UCSD-AML1 (cell line): ENCODE data around the gene KLHDC7A.
"Not testable (repeated sequence)": the region's sequence is repeated elsewhere in the genome, so short reads cannot be mapped to it uniquely, and the experiment has no call there.

Source experiments
- DNase-seq: peaks from one replicate; lab custom pipeline; 2025; ENCODE audit not compliant: unreplicated experiment; lab: John Stamatoyannopoulos, UW

The KLHDC7A gene

DNA sequence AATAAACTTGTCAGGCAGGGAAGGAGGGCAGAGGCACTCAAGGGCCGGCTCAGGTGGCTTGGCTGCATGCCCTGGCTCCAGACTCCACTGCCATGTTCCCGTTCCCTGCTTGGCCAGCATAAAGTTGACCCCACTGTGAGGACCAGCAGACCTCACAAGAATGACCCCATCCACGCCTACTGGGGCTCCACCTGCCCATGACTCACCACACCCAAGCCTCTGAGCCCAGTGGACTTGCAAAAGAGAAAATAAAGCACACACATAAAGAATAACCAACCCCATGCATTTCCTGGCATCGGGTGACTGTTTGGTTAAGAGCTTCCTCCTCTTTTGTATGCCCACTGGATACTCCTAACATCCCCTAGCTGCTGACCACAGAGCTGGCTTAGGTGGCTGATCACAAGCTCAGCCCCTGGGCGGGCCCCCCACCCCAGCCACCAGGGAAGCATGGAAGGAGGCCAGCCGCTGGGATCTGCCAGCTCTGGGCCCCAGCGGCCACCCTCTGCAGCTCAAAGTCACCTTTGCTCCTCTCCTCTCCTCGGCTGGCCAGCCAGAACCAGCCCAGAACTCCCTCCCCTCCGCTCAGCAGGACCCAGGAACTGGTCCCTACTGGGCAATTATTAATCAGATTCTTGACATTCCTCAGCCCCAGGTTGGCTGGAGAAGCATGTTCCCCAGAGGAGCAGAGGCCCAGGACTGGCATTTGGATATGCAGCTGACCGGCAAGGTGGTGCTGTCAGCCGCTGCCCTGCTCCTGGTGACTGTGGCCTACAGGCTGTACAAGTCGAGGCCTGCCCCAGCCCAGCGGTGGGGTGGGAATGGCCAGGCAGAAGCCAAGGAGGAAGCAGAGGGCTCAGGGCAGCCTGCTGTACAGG, at the start of gene KLHDC7A:
KLHDC7A (plus strand) TSS at position 616 of the 875 bp plus-strand sequence; CDS start at position 668, 52 bp downstream.
- no peak for DNase-seq

DNA sequence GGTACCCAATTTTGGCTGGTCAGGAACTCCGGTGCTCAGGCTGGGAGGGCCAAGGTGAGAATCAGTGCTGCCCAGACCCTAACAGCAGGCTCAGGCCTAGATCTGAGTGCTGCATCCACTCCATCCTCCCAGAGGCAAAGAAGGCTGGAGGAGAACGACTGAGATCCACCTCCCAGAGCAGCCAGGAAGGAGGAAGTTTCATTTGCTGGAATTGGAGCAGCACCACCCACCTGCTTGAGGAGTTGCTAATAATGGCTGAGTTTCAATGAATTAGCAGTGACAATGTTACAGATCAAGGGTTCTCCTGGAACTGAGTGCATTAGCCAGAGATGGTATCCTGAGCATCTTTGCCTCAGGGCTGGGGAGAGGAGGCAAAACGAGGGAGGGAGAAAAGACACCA, 46.7 kb upstream of the KLHDC7A start:
- no peak for DNase-seq

DNA sequence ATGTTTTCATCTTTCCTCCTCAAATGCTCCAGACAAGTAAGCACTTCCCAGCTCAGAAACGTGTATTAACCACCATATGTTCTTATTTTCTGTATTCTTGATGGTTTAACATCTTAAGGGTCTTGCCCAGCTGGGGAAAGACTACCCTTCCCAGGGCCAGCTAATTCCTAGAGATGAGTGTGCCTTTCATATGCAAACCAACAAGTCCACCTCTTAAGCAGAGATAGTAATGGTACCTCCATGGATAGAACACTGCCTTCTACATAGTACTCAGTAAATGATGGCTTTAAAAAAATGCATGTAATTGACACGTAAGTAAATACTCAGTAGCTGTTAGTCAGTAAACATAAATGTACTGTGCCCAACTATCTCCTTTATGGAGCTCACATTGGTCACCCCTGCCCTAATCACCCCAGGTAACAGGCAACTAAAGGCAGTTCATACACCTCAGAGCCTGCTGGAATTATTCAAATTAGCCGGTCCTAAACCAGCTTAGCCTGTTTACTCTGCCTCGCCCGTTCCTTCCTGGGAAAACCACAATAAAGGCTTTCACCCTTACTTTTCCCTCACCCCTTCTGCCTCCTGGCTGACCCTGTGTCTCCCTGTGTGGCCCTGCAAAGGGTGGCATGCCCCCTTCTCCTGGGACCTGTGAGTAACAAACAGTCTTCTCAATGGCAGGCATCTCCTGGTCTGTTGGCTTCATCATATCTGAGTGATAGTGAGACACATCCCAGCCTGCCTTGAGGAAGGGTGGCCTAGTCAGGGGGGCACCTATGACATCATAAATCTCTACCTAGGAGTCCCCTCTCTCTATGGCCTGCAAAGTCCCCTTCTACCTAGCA, 40.1 kb upstream of the KLHDC7A start:
- no peak for DNase-seq

DNA sequence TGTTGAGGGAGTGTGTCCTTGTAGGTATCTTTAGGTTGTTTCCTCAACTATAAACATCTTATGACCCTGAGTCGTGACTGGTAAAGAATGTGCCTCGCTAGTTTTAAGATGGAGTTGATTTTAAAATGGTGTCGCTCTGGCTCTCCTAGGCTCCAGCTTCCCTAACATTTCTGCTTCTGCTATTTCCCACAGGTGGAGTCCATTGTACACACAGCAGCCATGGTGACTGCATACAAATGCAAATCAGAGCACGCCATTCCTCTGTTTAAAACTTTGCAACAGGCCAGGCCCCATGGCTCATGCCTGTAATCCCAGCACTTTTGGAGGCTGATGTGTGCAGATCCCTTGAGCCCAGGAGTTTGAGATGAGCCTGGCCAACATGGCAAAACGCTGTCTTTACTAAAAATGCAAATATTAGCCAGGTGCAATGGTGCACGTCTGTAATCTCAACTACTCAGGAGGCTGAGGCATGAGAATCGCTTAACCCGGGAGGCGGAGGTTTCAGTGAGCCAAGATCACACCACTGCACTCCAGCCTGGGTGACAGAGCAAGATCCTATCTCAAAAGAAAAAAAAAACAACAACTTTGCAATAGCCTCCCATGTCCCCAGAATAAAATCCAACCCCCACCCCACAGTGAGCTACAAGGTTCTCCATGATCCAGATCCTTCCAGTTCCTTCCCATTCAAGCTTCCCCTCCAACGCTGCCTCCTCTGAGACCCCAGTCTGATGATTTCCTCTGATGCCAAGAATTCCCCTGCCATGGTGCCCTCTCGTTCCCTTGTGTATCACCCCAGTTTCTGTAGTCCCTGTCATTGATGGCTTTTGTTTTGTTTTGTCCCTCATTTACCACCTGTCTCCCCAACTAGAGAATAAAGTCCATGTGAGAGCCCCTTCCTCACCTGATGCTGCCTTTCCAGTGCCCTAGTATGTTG, 36.9 kb upstream of the KLHDC7A start:
- DNase-seq = no peak

DNA sequence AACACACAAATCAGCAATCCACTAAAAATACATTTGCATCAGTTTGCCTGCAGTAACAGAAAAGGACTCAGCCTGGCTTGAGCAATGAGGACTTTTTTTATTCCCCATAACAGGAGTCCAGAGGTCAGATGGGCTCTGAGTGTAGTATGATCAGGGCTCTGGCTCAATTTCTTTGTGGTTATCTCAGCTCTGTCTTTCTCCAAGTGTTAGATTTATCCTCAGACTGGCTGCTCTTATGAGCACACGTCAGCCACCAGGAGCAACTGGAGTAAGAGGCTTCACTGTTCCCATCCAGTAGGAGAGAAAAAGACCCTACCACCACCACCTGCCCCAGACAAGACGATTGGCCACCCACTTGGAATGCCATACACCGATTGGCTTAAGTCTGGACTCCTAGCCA, 36.2 kb upstream of the KLHDC7A start:
- no peak for DNase-seq

DNA sequence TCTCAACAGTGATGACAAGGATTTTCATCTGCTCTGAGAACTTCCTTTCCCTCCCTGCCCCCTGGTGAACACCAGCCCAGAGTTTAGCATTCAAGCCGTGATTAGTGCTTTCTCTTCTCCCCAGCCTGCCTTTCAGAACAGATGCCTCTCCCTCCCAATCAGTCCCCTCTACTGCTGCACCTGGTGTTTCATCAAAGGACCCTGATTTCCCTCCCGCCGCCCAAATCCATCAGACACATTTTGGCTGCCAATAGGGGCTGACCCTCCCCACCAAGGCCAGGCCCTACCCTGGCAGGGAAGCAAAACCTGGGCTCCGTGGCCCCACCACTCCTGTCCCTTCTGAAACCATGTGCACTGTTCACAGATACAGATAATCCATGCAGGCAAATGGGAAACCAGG, 34.0 kb upstream of the KLHDC7A start:
- no peak for DNase-seq

DNA sequence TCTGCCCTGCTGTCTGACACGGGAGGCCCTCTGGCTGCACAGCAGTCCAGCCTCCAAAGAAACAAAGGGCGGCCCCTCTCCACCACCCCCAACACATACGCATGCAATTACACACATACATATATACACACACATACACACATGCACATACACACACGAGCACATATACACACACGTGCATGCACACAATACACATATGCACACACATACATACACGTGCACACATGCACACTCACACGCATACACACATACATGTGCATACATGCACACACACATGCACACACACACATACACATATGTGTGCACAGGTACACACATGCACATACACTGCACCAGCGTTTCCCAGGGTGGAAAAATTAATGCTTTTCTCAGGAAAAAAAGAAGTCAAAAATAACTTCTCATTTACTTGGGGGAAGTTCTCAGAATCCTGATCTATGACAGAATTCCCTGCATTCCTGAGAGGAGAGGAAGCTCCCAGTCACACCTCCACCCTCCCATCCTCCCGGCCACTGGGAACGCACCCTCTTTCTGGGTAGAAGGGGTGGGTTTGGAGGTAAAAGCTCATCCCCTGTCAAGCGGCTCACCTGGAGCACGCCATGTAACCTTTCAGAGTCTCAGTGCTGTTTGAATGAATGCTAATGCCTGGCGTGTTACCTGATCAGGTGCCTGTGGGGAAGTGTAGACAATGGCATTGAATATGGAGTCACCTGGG, 33.1 kb upstream of the KLHDC7A start:
- no peak for DNase-seq

DNA sequence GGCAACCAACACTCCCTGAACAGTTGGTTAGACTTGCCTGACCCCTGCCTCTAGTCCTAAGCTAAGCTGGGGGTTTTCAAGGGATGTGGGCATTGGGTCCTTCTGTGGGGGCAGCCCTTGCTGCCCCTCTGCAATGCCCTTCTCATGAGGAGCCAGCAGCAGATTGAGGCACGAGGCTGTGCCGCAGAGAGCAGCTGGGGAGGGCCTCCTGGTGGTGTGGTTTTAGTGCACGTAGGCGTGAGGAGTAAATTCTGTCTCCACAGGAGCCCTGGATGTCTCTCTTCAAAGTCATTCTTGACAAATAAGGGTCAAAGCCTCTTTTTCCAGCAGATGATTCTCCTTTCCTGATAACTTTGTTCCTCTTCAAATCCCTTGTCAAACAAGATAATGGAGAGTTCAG, 31.8 kb upstream of the KLHDC7A start:
- no peak for DNase-seq

DNA sequence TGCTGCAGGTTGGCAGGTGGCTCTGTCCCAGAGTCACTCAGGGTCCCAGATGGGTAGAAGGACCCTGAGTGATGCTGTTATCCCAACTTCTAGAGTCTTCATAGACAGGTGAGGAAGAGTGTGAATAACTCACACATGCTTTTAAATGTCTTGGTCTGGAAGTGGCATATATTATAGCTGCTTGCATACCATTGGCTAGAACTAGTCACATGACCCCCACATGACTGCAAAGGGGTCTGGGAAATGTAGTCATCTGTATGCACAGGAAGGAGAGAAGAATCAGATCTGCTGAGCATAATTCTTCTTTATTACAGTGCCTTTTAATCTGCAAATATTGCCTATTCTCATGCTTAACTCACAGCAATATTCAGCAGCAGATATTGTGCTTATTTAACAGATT, 28.2 kb upstream of the KLHDC7A start:
- DNase-seq = no peak

DNA sequence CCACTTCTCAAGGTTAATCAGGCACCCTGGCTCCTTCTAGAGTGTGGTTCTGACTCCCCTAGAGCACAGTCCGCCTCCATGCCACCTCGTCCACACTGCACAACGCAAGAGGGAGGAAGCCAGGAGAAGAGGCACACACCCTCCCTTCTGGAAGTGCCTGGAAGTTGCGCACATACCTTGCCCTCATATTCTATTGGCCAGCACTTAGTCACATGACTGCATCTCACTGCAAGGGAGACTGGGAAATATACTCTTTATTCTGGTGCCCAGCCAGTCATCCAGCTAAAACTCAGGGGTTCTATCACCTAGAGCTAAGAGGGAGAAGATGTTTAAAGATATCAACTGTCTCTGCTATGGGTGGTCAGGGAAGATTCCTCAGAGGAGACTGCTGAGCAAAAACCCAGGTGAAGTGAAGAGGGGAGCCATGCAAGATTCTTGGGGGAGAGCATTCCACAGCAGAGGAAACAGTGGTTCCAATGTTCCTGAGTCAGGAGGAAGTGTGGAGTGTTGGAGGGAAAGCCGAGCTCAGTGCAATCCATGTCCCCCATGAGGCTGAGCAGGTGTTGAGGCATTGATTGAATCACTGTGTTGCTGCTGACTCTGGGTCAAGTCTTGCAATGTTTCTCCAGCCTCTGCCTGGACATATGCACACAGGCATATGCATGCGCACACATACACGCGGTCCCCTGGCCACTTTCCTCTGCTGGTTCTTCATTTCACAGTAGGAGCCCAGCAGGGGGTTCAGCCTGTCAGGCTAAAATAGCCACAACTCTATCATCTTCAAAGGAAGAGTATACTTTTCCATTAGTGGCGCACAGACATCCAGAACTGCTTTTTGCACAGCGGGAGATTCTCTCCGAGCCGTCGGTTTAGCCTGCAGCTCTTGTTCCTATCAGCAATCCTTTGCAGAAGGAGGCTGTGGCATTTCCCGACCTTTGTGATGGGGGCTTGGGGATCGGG, 22.3 kb upstream of the KLHDC7A start:
- DNase-seq = no peak

DNA sequence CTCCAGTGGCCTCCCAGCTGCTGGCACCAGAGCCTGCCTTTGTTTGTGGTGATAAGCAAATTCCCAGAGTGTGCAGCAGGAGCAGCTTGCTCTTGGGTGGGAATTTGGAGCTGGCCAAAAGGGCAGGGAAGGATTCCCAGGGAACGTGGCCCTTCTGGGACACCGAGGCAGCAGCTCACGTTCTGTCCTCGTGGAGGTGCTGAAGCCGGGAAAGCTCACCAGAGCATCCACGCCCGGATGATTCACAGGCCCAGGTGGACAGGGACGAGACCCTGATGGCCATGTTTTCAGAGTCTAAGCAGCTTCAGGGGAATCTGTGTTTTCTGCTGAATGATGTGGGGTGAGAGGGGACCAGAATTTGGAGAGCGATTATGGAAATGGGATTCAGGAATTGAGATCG, 19.1 kb upstream of the KLHDC7A start:
- no peak for DNase-seq

DNA sequence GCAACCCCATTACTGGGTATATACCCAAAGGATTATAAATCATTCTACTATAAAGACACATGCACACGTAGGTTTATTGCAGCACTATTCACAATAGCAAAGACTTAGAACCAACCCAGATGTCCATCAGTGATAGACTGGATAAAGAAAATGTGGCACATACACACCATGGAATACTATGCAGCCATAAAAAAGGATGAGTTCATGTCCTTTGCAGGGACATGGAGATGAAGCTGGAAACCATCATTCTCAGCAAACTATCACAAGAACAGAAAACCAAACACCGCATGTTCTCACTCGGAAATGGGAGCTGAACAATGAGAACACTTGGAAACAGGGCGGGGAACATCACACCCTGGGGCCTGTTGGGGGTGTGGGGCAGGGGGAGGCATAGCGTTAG, 18.2 kb upstream of the KLHDC7A start:
- not testable (repeated sequence) for DNase-seq

DNA sequence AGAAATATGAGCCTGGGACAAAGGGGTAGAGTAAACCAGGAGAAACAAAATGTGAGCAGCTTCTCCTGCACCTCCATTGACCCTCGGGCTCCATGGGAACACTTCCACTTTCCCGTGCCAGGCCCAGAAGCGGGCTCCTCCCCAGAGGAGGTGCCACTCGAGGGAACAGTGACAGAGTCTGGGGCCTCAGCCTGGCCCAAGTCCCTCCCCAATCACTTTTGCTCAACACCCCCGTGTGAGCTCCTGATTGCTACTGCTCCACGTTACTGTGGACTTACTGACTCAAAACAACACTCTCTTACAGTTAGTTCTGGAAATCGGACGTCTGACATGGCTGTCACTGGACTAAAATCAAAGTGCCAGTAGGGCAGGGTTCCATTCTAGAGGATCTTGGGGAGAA, 17.7 kb upstream of the KLHDC7A start:
- DNase-seq = no peak

DNA sequence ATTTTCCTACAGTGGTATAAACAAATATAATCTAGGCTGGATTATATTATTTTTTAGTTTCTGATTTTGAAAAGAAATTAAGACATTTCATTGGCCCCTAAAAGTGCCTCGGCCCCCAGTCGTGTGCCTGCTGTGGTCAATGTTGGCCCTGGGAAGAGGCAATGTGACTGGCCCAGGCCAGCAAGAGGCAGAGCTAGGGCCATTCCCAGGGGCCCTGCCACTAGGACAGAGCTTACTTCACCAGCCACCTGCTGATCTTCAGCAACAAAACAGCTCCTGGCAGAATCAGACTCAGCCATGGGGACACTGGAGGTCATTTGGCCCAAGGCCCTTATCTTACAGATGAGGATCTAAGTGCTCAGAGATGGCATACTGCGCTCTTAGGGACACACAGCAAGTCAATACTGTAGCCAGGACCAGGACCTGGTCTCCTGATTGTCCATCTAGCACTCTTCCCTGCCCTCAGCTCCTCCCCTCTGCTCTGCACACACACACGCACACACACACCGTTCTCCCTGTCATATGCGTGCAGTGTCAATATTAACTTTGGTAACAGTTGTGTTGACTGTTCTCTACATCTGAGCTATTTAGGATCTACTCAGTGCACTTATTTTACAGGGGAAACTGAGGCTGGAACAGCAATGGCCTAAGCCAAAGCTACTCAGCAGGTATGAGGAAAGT, 16.6 kb upstream of the KLHDC7A start:
- DNase-seq = no peak

DNA sequence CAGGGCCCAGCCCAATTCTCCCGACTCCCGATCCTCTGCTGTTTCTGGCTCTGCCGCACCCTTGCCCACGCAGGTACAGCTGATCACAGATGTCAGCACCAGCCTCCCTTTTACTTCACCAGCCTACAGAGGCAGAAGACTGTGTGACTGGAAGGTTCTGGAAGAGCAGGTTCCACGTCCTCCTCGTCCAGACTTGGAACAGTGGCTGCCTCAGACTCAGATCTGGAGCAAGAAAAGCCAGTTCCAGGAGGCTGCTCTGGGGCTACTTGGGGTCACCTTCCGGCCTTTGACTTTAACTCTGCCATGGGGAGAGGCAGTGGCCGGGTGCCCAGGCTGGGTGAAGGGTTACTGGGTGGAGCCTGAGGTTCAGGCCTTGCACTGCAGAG, 16.1 kb upstream of the KLHDC7A start:
- DNase-seq = no peak

DNA sequence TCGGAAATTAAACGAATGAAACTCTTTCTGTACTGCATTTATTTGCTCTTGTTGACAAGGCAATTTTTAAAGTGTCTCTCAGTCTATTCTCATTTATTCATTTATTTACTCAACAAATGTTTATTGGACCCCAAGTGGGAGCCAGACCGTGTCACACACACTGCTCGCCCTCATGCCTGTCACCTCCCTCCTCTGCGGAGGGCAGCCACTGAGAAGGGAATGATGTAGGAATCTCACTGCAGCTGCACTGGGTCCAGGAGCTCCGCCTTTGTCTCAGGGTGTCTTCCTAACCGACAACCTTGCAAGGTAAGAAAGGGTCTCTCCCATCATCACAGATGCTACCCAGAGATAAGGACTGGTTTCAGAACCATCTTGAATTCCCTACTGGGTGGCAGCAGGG, 14.1 kb upstream of the KLHDC7A start:
- no peak for DNase-seq

DNA sequence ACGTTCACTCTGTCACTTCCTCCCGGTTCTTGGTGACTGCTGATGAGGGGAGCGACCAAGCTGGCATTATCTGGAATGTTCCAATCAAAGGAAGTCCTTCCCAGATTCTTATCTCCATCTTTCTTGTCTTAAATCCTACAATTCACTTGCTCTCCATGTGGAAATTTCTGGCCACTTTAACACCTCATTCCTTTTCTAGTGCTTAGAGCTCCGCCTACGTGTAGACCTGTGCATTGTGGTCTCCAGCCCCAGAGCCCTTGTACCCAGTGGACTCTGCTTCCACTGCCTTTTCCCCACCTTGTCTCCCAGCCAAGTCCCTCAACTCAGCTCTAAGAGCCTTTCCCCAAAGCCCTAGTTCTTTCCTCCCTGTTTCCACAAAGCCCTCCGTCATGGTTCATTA, 12.2 kb upstream of the KLHDC7A start:
- DNase-seq = no peak

DNA sequence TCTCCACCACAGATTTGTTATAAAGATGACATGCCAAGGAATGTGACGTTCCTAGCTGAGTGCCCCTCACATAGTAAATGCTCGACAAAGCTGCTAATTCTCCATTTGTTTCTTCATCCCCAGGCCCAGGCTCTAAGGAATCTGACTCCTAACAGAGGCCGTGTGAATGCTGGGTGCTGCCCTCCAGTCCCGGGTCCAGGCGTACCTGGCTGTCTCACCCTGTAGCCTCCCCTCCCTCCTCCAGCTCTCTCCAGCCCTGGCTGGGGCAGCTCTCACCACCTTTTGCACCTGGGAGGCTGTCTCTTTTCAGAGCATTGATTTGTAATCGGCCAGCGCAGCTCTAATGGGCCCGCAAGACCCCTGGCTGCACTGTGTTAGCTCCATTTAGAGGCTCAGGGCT, 11.2 kb upstream of the KLHDC7A start:
- no peak for DNase-seq
